ENCODE data around the gene TBC1D5. TPM values are rescaled to one million over a fixed set of nuclear protein-coding genes. Genes with fewer than 3 reads are reported as not detected.

Gene TBC1D5
- total and polyA plus RNA-seq, 8 donors, result 47.4 to 74.8 (median 55.3) TPM

- Histone ChIP-seq H3K27me3 (no peaks in the 10 kb centered on the region), H3K4me3 (no peak overlapping the region), H3K4me1 (peaks cover 0 to 40% of the 10 kb centered on the region in 2 donors), H3K27ac (no peak overlapping the region), H3K9me3 (no peaks in the 10 kb centered on the region), H3K36me3 (no peaks in the 10 kb centered on the region)
- TF ChIP-seq CTCF (IDR thresholded peaks at IDR 0.05), result no peak
- ATAC-seq, result no peak
- intact Hi-C loops (cut with DNase I), result no loop called here
- DNase-seq, result no peak
Measured at GRCh38 chr3:17634201-17634600, 108.2 kb downstream of the TBC1D5 start.

- Histone ChIP-seq H3K4me3 (no peak overlapping the region), H3K27me3 (no peaks in the 10 kb centered on the region), H3K27ac (peak overlapping the region in 1 of 2 donors; percentile 8), H3K4me1 (peaks cover 0 to 27% of the 10 kb centered on the region in 2 donors), H3K36me3 (no peaks in the 10 kb centered on the region), H3K9me3 (no peaks in the 10 kb centered on the region)
- no peak for TF ChIP-seq CTCF (IDR thresholded peaks at IDR 0.05)
- peak; percentile 56 for ATAC-seq
- intact Hi-C loops (cut with DNase I), result no loop called here
- DNase-seq, result no peak
Measured at GRCh38 chr3:17632401-17633100, 109.9 kb downstream of the TBC1D5 start.

GRCh38 chr3:17631609-17632008 lies 110.8 kb downstream of the TBC1D5 start:
- Histone ChIP-seq H3K9me3 (no peaks in the 10 kb centered on the region), H3K4me3 (no peak overlapping the region), H3K36me3 (no peaks in the 10 kb centered on the region), H3K27ac (no peak overlapping the region), H3K4me1 (peaks cover 0 to 36% of the 10 kb centered on the region in 2 donors), H3K27me3 (no peaks in the 10 kb centered on the region)
- intact Hi-C loops (cut with DNase I), result no loop called here
- no peak for TF ChIP-seq CTCF (IDR thresholded peaks at IDR 0.05)
- DNase-seq (no peak), ATAC-seq (no peak)

GRCh38 chr3:17629400-17629799 lies 113.0 kb downstream of the TBC1D5 start:
- Histone ChIP-seq H3K4me3 (no peak overlapping the region), H3K36me3 (no peaks in the 10 kb centered on the region), H3K9me3 (no peaks in the 10 kb centered on the region), H3K27ac (no peak overlapping the region), H3K27me3 (no peaks in the 10 kb centered on the region), H3K4me1 (peaks cover 0 to 30% of the 10 kb centered on the region in 2 donors)
- TF ChIP-seq CTCF (IDR thresholded peaks at IDR 0.05), result no peak
- no peak for DNase-seq
- no peak for ATAC-seq
- intact Hi-C loops (cut with DNase I), result no loop called here

- DNase-seq (no peak), ATAC-seq (no peak)
- H3K27ac ChIP-seq, result peak overlapping the region in 1 of 2 donors; percentile 48
- no peak for TF ChIP-seq CTCF (IDR thresholded peaks at IDR 0.05)
- no peaks in the 10 kb centered on the region for H3K27me3 ChIP-seq
- peaks cover 0 to 22% of the 10 kb centered on the region in 2 donors for H3K4me1 ChIP-seq
- H3K9me3 ChIP-seq, result no peaks in the 10 kb centered on the region
- intact Hi-C loops (cut with DNase I), result no loop called here
- H3K4me3 ChIP-seq, result no peak overlapping the region
- H3K36me3 ChIP-seq, result peaks cover 0 to 5% of the 10 kb centered on the region in 2 donors
Measured at GRCh38 chr3:17626395-17626794, 116.0 kb downstream of the TBC1D5 start.
